LNCAP (cell line): ENCODE data around the gene ARHGAP23.

Source experiments
- TF ChIP-seq, protein P1 (sequence below): fragments of 450-650 bp; IDR thresholded peaks from 2 replicates; pipeline ENCODE4 v1.5.1; 2017; ENCODE audit warnings: mild to moderate bottlenecking

Gene ARHGAP23

DNA sequence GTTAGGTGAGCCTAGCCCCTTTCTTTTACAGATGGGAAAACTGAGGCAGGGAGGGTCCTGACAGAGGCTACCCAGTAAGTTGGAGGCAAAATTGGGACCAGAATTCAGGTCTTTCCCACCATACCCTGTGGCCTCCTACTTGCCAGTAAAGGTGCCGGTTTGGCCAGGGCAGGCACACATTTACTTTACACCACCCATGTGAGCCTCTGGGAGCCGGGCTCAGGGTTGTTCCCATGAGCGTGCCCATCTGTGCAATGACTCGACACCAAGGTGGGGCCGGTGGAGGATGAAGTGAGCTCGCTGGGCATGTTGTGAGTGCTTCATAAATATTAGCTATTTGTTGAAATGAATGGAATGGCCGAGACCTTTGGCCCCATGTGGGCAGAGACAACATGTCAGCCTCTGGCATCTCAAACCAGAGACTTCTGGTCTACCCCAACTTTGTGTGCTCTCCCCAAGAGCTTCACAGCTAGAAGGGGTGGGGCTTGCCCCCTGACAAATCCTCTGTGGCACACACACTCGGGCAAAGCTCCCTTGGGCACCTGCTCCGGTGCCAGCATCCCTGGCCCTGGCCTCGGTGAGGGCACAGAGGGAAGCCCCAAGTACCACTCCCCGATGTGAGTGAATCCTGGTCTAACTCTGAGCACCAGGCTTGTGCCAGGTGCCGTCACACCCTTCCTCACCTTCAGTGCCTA lies 117.4 kb downstream of the ARHGAP23 start:
- TF ChIP-seq, protein P1, sequence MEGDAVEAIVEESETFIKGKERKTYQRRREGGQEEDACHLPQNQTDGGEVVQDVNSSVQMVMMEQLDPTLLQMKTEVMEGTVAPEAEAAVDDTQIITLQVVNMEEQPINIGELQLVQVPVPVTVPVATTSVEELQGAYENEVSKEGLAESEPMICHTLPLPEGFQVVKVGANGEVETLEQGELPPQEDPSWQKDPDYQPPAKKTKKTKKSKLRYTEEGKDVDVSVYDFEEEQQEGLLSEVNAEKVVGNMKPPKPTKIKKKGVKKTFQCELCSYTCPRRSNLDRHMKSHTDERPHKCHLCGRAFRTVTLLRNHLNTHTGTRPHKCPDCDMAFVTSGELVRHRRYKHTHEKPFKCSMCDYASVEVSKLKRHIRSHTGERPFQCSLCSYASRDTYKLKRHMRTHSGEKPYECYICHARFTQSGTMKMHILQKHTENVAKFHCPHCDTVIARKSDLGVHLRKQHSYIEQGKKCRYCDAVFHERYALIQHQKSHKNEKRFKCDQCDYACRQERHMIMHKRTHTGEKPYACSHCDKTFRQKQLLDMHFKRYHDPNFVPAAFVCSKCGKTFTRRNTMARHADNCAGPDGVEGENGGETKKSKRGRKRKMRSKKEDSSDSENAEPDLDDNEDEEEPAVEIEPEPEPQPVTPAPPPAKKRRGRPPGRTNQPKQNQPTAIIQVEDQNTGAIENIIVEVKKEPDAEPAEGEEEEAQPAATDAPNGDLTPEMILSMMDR: no peak

DNA sequence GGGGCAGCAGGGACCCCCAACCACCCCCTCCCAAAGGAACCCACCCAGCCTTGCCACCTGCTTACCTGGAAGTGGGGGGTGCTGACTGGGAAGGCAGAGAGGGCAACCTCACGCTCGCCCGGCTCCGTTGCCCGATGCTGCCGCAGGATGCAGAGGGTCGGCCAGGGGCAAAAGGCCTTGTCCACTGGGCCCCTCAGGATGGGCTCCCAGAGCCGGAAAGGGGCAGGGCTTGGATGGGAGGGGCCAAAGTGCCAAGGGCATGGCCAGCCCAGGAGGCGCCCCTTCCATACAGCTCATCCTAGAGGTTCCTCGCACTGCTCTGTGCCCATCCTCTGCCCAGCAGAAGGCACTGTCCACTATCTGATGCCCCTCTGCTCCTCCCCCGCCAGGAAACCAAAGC lies 118.1 kb downstream of the ARHGAP23 start:
- TF ChIP-seq, protein P1: no peak

- TF ChIP-seq, protein P1: no peak
Measured at GRCh38 chr17:38547444-38547843, 119.2 kb downstream of the ARHGAP23 start.

DNA sequence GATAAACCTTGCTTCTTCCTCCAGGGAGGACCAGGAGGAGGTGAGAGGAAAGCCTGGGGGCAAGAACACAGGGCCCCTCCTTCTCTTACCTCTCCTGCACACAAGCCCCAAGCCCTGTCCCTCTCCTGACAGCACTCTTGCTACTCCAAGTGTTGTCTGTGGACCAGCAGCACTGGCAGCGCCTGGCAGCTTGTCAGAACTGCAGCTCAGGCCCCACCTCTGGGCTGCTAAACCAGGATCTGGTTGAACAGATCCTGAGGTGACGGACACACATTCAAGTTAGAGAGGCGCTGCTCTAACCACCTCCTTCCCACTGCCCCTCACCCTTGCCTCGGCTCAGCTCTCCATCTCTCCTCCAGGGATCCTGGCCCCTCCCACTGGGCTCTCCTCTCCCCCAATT lies 121.0 kb downstream of the ARHGAP23 start:
- TF ChIP-seq, protein P1: no peak

GRCh38 chr17:38550661-38551060 lies 122.4 kb downstream of the ARHGAP23 start:
- TF ChIP-seq, protein P1: no peak

- TF ChIP-seq, protein P1: no peak
Measured at GRCh38 chr17:38551121-38551520, 122.9 kb downstream of the ARHGAP23 start.

- TF ChIP-seq, protein P1: no peak
Measured at GRCh38 chr17:38552343-38552742, 124.1 kb downstream of the ARHGAP23 start.
